Amniotic epithelial cell (primary cell): ENCODE results near the gene CASKIN1.

Experiments used
- DNase-seq: peaks from one replicate; pipeline ENCODE4 v3.0.0-alpha.2; 2010; ENCODE audit warnings: low read depth

CASKIN1 gene

DNA sequence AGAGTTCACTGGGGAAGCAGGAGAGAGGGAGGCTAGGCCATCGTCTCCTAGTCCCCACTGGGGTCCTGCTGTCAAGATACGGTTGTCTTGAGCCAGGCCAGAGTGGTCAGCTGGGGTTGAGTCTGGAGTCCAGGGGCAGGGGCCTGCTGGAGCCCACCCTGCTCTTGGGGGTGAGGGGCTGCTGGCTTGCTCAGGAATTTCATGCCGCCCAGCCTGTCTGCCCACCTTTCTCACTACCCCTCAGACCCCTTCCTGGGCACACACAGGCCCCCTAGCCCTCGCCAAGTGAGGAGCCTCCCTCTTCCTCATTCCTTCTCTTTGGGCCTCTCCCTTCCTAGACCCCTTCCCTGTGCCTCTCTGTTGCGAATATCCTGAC is 39.6 kb downstream of the CASKIN1 start:
- DNase-seq = no peak

GRCh38 chr16:2155977-2156848 is 40.2 kb downstream of the CASKIN1 start:
- DNase-seq = peak; percentile 76

GRCh38 chr16:2155091-2155950 is 41.1 kb downstream of the CASKIN1 start, which contains the start of gene TRAF7:
Gene TRAF7 (plus strand): TSS chr16:2155782. CDS start chr16:2163921, 8,139 bp downstream.
- DNase-seq = peak; percentile 100

DNA sequence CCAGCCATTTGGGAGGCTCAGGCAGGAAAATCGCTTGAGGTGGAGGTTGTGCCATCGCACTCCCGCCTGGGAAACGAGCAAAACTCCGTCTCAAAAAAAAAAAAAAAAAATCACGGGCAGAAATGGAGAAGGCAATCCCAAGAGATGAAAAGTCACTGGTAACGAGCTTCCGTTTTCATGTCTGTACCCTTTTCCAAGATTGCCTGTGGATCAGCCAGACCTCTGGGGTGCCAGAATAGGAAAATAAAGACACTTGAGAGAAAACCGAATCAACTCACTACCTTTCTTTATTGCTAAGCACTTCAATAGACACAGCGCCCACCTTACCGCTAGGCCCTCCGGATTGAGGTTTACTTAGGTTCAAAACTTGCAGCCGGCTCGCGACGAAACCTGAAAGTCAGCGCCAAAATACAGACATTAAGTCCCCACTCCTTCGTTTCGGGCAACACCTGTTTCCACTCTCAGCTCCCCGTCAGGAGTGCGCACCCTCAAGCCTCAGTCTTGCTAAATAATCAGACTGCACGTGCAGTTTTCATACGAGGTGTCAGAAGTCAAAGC is 41.8 kb downstream of the CASKIN1 start:
- DNase-seq = no peak

DNA sequence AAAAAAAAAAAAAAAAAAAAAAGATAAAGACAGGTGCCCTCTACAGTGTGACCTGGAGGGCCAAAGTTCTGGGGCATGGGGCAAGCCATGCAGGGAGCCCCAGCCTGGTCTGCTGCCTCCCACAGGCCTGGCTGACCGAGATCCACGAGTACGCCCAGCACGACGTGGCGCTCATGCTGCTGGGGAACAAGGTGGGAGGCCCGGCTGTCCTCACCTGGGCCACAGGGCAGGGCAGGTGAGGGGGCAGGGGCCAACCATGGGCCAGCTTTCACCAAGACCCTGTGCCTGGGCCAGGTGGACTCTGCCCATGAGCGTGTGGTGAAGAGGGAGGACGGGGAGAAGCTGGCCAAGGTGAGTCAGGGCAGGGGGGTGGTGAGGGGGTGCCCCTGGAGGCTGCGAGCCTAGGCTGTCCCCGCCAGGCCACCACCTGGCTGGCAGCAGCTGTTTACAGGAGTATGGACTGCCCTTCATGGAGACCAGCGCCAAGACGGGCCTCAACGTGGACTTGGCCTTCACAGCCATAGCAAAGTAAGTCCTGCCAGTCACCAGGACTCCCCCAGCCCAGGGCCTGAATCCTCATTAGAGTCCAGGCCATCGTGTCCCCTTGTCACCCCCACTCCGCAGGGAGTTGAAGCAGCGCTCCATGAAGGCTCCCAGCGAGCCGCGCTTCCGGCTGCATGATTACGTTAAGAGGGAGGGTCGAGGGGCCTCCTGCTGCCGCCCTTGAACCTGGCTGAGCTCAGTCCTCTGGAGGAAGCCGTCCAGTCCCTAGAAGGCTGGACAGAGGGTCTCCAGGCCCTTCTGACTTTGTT is 43.5 kb downstream of the CASKIN1 start:
- DNase-seq = peak; percentile 25

- no peak for DNase-seq
Measured at GRCh38 chr16:2151188-2152091, 45.0 kb downstream of the CASKIN1 start.

DNA sequence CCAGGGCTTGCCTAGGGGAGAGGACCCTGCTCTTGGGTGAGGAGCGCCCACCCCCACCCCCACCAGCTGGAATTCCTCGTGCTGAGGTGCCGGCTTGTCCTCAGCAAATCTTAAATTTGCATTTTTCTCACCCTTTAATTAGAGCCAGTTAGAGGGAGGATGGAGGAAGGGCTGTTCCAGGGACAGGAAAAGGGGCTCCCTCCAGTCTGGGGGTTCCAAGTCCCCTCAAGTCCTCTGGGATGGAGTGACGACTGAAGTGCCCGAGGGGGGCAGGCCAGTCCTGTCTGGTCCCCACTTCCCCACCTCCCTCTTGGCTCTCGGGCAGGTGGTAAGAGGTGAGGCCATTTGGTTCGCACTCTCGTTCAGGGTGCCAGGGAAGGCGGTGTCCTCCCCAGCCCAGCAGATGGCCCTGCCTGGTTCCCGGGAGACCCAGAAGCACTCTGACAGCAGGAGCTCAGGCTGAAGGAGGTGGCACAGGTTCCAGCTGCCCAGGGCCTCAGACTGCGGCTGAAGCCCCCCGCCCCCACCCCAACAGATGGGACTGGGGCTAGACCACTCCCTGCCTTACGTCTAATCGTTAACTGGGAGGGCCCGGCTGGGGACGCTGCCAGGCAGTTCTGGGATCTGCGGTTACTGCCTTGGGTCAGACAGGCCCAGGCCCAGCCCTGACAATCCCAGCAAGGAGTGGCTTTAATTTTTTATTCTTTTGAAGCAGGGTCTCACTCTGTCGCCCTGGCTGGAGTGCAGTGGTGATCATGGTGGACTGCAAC is 45.8 kb downstream of the CASKIN1 start:
- peak; percentile 13 for DNase-seq

GRCh38 chr16:2149630-2150417 is 46.6 kb downstream of the CASKIN1 start:
- no peak for DNase-seq

GRCh38 chr16:2148714-2149629 is 47.4 kb downstream of the CASKIN1 start:
- DNase-seq = no peak

- peak; percentile 34 for DNase-seq
Measured at GRCh38 chr16:2147981-2148671, 48.3 kb downstream of the CASKIN1 start, which contains the start of gene RAB26. Gene RAB26 (plus strand): TSS chr16:2148625. CDS start chr16:2148784, 159 bp downstream.

- DNase-seq = no peak
Measured at GRCh38 chr16:2147378-2147777, 49.0 kb downstream of the CASKIN1 start.

GRCh38 chr16:2145843-2146242 is 50.6 kb downstream of the CASKIN1 start:
- DNase-seq = no peak

DNA sequence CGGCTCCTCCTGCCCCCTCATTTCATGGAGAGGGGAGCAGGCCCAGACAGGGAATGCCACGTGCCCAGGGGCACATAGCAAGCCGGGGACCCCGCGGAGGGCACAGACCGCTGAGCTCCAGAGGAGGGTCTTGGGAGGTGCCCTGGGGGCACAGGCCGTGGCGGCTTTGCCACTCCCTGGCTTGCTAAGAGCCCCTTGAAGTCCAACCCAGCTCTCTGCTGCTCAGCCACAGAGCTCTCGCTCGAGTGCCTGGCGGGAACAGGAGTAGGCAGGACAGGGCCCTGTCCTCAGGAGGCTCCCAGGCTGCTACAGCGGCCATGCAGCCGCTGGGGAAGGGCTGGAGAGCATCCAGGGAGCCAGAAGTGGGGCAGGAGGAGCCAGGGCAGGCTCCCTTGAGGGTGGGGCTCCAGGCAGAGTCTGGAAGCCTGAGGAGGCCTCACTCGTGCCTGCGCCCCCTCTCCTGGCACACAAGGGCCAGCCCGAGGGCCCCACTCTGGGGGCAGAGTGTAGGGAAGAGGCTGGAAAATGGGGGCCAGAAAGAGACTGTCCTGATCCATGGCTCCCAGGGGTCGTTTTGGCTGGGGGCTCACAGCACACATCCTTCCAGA is 52.4 kb downstream of the CASKIN1 start:
- DNase-seq = no peak

DNA sequence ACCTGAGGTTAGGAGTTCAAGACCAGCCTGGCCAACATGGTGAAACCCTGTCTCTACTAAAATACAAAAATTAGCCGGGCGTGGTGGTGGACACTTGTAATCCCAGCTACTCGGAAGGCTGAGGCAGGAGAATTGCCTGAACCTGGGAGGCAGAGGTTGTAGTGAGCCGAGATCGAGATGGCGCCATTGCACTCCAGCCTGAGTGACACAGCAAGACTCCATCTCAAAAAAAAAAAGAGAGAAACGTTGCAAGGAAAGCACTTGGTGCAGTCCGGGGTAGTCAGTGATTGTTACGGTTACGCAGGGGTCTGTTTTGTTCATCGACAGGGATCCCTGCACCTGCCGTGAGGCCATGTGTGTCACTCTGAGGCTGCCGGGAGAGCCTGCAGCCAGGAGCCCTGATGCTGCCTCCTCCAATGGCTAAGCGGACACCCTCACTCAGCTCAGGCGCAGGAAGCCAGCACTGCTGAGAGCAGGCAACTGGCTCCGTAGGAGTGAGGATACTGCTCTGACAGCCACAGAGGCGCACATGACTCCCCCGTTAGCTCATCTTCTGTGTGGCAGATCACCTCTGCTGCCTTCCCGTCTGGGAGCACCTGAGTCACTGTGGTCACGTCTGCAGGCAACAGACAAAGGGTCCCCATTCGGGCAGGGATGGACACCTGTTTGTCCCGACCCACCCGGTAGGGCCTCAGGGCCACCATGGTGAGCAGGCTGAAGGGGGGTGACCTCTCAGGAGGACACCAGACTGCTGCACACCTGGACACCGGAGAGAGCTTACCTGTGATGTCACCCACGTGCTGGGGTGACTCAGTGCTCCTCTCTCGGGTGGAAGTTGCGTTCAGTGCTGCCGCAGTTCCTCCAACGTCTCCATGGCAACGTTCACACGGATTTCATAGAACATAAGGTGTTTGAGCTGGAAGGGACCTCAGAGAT is 53.2 kb downstream of the CASKIN1 start:
- no peak for DNase-seq

DNA sequence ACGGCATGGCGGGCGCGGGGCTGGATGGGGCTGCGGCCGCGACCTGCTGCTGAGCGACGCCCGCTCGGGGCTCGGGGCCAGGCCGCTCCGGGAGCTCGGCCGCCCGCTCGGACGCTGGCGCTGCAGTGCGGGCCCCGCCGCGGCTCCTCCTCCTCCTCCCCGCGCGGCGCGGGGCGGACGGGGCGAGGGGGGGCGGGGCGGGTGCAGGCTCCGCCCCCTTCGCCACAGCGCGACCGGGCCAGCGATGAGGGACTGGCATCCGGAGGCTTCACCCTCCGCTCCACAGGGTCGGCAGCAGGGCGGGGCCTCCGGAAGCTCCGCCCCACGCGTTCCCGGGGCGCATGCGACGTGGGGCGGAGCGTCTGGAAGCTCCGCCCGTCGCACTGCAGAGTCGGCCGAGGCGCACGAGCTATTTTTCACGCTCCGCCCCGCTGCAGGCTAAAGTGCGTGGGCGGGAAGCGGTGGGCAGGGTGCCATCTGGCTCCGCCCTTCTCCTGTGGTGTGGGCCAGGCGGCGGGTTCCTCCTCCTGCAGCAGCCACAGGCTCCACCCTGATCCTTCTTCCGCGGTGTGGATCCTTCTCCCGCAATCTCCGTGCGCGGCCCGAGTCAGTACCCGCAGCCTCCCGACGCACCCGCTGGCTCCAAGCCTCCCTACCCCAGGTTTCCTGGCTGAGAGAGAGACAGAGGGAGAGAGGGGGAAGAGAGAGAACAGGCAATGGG is 60.5 kb downstream of the CASKIN1 start, which contains the start of gene PKD1:
Gene PKD1, minus strand, starts transcription at position 129 of the 721 bp plus-strand sequence. CDS start 209 bp downstream, outside the sequence.
- DNase-seq = peak; percentile 91
